GM19238 (cell line): ENCODE results near the gene PRSS21.
A peak's percentile ranks its signal among the peaks of the same experiment; 100 is the strongest.

ENCODE experiments used
- DNase-seq: peaks from one replicate; pipeline ENCODE4 v3.0.0; 2011; ENCODE audit warnings: low spot score; ENCODE audit not compliant: insufficient read length

The PRSS21 gene, protein sequence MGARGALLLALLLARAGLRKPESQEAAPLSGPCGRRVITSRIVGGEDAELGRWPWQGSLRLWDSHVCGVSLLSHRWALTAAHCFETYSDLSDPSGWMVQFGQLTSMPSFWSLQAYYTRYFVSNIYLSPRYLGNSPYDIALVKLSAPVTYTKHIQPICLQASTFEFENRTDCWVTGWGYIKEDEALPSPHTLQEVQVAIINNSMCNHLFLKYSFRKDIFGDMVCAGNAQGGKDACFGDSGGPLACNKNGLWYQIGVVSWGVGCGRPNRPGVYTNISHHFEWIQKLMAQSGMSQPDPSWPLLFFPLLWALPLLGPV

DNA sequence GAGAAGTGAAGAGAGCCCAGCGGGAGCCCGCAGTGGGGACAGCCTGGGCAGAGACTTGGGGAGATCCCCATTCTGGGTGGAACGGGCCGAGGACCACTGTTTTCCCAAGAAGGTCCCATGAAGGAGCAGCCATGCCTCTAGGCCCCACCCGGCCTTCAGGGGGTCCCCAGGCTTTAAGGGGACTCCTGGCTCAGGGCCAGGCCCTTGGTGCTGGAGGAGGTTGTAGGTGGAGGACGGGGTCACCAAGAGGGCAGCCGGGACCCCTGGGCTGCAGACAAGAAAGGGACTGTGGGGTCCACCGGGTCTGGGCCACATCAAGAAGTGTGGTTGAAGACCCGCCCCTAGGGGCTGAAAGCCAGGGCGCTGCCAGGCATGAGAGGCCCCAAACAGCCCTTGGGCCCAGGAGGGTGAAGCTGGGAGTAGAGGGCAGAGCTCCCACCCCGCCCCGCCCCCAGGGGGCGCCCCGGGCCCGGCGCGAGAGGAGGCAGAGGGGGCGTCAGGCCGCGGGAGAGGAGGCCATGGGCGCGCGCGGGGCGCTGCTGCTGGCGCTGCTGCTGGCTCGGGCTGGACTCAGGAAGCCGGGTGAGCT is at the start of gene PRSS21:
Gene PRSS21 (plus strand): TSS at position 487 of the 589 bp plus-strand sequence. CDS start 32 bp downstream, at position 519.
- DNase-seq = no peak

DNA sequence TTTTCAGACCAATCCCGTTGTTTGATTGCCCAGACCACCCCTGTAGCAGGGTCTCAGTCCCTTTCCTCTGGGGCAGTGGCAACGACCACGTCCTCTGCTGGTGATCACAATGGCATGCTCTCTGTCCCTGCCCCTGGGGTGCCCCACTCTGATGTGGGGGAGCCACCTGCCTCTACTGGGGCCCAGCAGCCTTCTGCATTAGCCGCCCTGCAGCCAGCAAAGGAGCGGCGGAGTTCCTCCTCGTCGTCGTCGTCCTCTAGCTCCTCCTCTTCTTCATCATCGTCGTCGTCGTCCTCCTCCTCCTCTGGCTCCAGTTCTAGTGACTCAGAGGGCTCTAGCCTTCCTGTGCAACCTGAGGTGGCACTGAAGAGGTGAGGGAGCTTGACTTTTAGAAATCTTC is 49.1 kb upstream of the PRSS21 start:
- no peak for DNase-seq

DNA sequence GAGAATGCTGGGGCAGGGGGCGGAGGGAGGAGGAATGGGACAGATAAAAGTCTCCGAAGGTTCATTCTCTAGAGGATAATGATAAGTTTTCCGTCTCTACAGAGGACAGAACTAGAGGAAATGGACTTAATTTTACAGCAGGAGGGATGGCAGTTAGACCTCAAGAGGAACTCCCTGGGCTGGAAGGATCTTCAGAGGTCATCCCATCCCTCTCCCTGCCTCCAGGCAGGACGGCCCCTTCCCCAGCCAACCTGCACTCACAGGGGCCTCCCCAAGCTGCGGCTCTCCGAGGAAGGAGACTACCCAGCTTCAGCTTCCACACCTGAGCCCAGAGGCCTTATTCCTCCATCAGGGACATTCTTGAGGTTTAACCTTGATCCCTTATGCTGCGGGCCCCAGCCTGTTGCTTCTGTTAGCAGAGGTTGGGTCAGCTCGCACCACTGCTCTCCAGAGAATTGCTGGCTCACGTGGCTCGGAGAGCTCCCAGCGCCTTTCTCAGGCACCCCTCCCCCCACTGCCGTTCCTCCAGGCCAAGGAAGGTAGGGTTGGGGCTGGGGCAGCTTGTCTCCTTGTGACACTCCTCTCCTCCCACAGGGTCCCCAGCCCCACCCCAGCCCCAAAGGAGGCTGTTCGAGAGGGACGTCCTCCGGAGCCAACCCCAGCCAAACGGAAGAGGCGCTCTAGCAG is 48.5 kb upstream of the PRSS21 start:
- DNase-seq = no peak

DNA sequence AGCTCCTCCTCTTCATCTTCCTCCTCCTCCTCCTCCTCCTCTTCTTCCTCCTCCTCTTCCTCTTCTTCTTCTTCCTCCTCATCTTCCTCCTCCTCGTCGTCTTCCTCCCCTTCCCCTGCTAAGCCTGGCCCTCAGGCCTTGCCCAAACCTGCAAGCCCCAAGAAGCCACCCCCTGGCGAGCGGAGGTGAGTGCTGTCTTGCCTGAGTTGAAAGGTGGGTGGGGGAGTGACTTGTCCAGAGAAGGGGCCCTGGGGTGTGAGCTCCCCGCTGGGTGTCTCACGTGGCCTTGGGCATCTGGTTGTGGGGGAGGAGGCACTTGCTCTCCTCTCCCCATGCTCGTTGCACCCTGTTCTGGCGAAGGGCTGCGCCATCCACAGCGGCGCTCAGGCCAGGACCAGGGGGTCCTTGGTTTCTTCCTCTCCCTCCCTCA is 47.9 kb upstream of the PRSS21 start:
- DNase-seq = no peak

DNA sequence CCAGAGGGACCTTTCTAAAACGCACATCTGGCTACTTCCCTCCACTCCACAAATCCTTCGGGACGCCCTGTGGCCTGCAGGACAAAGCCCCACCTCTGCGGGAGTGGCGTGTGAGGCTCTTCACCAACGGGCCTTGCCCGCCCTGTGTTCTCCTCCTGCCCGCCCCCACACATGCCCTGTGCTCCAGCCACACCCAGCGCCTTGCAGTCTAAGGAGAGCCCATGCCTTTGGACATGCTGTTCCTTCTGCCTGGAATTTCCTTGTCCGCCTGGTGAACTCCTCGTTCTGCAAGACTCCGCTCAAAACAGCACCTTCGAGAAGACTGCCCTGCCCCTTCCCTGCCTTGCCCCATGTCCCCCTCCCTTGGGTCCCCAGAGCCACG is 47.4 kb upstream of the PRSS21 start:
- no peak for DNase-seq

DNA sequence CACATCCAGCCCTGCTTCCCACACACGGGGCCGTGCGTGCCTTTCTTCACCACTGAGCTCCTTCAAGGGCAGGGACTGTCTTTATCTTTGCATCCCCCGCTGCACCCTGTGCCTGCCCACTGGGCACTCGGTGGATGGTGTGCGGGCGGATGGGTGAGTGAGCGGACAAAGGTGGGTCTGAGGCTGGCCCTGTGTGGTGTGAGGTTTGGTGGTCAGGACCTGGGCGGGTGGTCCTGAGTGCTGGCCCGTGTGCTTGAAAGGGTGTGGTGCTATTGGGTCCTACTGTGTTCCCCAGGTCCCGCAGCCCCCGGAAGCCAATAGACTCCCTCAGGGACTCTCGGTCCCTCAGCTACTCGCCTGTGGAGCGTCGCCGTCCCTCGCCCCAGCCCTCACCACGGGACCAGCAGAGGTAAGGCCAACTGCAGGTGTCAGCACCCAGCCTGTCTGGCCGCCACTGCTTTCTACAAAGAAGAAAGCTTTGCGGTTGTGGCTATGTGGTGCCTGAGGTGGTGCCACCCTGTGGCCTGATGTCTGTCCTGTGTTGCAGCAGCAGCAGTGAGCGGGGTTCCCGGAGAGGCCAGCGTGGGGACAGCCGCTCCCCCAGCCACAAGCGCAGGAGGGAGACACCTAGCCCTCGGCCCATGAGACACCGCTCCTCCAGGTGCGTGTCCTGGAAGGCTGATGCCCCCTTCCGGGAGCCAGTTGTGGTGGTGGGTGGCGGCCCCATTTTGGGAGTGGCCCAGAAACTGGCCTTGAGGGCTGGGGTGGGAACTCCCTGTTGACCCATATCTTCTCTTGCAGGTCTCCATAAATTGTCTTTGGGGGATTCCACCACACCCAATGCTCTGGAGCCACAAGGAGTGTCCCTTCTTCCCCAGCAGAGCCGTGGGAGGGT is 46.7 kb upstream of the PRSS21 start:
- no peak for DNase-seq

DNA sequence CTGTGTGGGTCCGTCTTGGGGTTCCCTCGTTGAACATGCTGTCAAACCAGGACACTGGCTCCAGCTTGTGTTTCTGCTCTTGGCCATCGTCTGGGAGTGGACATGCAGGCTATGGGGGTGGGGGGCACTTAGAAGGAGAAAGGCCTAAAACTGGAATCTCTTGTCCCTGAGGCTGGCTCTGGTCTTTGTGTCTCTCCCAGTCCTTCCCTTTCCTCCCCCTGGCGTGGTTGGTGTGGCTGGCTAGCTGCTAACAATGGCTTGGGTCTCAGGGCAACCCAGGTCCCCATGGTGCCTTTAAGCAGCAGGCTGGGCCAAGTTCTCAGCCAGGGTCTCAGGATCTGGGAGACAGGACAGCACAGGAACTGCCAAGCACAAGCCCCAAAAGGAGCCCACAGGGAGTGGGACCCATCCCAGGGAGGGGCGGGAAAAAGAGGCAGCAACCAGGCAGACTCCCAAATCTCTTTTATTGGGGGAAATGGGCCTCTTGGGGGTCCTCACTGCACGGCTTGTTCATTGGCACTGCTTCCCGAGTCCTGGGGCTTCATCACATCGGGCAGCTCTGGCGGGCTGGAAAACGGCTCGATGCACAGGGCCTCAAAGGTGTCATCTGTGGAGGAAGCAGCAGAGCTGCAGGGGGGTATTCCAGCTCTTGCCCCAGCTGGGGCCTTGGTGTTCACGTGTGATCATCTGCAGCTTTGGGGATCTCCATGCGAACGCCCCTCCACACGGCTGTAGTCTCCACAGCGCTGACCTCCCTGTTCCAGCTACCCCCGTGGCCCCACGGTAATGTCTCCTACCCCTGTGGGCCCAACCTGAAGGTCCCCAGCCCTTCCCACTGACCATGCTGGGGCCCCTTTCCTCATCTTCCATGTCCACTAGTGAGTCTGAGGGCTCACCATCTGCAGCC is 45.3 kb upstream of the PRSS21 start:
- DNase-seq = no peak

DNA sequence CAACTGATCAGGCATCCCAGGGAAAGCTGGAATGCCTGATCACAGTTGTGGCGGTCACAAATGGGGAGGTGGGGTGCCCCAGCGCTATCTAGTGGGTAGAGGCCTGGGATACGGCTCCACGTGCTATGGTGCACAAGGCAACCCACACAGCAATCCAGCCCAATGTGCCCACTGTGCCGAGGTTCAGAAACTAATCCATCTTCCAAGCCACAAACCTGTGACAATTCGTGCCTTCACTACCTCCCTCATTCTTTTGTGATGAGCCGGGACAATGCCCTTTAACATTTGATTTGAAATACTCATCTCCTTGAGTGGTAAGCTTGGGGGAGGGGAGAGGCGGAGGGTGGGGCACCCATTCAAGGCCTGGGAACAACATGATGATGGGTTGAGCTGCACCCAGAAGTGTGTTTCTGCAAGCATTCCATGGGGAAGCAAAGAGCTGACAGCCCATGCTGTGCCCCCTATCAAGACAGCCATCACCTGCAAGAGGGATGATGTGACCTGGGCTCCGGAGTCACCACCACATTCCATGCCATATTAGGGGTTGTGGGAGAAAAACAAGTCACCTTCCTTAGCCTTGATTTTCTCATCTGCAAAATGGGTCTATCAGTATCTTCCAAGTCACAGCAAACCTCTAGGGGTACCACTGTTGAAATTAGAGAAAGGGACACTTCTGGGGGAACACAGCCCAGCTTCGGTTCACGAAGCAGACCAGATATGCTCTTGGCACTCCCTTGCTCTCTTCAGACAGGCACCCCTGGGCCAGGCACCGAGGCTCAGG is 43.7 kb upstream of the PRSS21 start:
- no peak for DNase-seq

DNA sequence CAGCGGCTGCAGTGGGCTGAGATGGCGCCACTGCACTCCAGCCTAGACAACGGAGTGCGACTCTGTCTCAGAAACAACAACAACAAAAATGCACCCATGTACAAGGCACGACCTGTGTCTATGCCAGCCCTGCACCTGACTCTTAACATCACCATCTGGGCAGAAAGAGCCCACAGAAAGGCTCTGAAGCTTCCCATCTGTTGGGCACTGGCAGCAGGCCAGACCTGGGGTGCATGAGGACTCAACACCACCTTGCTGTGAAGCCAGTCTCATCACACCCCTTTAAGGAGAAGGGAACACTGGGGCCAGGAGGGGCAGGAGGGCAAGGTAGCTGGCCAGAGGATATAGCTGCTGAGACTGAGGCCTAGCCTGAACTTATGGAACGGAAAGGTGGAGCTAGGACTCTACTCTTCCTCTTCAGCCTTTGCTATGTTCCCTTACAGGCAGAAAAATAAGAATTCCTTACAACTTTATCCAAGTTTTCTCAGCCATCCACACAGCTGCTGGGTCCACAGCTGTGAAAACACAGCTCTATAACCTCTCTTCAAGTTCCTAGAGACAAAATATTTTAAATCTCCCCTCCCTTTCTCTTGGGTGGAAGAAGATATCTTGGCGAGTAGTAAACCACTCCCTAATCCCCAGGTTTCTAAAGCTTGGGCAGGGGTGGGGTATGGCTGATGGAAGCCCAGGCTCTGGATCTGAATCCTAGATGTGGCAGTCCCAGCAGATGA is 42.7 kb upstream of the PRSS21 start:
- DNase-seq = no peak

DNA sequence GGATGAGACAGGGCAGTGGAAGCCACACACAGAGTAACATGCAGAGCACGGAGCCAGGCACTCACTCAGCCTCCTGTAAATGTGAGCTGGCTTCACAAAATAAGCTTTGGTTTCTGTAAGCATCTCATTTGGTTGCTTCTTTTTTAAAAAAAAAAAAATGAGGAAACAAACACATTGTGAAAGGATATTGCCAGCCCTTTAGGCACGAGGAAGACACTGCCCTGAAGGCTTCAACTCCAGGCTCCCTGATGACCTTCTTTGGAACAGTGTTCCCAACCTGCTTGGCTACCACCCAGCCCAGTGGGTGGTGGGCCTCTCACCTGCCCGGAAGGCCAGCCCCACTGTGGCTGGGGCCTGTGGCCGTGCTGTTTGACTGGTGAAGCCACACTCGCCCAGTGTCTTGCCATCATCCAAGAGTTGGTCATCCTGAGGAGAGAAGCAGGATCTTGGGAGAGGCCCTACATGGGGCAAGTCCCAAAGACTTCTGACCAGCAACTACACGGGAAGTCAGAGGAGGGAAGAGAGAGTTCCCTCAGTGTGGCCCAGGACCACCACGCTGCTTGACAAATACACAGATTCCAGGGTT is 41.8 kb upstream of the PRSS21 start:
- no peak for DNase-seq

DNA sequence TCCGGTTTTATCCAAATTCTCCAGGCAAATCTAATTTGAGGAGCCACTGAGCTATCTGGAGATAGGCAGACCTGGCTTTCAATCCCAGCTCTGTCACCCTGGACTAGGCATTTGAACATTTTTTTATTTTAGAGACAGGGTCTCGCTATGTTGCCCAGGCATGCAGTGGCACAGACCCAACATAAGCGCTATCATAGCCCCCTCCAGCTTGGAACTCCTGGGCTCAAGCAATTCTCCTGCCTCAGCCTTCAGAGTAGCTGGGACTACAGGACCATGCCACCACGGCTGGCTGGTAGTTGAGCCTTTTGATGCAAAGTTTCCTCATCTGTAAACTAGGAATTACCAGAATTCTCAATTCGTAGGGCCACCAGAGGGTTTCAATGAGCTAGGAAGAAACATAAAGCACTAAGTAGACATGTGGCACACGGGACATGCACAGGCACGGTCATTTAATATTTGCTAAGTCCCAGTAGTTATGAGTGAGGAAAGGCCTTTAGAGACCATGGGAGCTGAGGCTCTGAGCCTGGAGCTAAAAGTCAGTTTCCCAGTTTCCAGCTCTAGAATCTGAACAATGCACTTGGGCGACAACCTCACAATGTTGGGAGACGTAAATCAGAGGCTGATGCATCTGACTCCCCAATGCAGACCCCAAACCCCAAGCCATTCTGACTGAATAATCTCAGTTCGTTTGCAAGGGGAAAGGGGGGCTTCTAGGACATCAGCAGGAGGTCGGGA is 41.1 kb upstream of the PRSS21 start:
- no peak for DNase-seq

DNA sequence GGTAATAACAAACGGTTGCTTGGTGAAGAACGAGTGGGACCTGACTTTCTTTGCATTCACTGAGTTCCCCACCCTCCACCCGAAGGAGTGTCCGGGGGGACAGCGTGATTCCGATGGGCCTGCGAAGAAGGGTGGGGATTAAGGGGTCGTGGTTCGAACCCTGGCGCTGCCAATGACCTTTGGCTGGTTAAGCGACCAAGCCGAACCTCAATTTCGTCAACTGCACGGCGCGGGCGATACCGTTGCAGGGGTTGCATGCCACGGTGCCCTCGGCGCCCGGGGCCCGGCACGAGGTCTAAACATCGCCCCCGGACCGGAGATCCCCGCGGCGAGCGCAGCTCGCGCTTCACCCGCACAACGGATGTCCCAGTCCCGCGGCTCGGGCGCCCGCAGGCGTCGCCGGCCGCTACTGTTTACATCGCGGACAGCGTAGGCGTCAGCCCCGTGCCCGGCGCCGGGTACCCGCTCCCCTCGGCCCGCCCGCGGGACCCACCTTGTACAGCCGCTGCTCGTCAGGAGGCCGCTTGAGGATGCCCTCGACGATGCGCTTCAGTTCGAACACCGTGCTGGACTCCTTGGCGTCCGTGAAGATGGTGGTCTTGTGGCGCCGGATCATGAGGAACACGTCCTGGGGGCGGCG is 40.4 kb upstream of the PRSS21 start:
- peak; percentile 42 for DNase-seq

DNA sequence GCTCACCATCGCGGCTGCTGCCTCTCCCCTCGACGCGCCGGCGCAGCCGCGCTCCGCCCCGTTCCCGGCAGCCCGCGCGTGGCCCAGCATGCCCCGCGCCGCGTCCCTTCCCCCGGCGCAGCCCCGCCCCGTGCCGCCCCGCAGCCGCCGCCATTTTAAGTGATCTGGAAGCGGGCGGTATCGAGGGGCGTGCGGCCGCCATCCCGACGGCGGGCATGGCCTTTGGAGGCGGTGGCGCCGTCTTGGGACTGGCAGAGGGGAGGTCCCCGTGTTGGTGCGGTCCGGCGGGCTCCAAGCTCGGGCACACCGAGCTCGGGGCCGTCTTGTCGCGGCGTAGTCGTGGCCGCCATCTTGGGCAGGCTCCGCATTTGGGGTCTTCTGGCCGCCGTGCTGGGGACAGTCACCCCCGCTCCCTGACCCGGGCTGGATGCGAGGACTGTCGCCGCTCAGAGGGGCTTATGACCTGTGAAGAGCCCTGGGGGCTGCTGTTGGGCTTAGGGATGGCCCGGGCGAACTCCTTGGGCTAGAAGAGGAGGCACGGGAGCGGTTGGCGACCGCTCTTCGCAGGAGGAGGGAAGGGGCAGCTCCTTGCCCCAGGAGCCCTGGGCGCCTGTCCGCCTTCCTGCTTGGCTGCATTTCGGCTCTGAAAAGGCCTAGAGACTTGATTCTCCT is 39.7 kb upstream of the PRSS21 start, which contains the start of gene ELOB:
Gene ELOB (minus strand): TSS at position 50 of the 672 bp plus-strand sequence. CDS start 41 bp downstream, at position 9.
- peak; percentile 95 for DNase-seq

DNA sequence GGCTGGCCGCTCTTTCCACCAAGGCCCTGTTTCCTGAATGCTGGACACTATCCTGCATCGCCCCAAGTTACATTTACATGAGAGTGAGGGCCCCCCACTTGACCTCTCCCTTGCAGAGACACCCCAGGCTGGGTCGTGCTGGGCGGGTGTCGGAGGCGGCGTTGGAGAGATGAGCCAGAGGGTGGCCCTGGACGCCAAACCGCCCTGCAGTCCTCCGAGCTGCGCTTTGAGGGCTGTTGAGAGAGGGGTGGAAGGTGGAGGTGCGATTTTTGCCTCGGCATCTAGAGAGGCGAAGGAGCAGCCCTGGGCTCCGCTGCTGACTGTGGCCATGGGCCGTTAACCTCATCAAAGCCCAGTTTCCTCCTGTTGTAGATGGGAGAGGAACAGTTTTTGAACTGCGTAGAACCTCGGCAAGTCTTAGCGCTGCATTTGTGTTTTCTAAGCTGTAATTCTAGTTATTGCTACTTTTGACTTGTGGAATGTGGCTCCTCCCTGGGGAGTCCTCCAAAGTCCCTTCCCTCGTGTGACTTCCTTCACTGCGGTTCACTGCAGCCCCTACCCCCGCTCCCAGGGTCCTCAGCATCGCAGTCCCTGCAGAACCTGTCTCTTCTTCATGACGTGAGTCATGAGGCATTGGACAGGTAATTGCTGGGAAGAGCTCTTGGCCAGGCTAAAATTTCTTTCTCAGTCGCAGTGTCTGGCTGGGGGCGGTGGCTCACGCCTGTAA is 39.0 kb upstream of the PRSS21 start:
- DNase-seq = peak; percentile 47

DNA sequence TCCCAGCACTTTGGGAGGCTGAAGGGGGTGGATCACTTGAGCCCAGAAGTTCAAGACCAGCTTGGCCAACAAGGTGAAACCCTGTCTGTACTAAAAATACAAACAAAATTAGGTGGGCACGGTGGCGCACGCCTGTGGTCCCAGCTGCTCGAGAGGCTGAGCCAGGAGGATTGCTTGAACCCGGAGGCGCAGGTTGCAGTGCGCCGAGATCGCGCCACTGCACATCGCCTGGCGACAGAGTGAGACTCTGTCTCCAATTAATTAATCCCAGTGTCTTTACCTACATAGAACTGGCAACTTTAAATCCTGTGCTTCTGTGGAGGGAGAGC is 38.4 kb upstream of the PRSS21 start:
- DNase-seq = no peak

DNA sequence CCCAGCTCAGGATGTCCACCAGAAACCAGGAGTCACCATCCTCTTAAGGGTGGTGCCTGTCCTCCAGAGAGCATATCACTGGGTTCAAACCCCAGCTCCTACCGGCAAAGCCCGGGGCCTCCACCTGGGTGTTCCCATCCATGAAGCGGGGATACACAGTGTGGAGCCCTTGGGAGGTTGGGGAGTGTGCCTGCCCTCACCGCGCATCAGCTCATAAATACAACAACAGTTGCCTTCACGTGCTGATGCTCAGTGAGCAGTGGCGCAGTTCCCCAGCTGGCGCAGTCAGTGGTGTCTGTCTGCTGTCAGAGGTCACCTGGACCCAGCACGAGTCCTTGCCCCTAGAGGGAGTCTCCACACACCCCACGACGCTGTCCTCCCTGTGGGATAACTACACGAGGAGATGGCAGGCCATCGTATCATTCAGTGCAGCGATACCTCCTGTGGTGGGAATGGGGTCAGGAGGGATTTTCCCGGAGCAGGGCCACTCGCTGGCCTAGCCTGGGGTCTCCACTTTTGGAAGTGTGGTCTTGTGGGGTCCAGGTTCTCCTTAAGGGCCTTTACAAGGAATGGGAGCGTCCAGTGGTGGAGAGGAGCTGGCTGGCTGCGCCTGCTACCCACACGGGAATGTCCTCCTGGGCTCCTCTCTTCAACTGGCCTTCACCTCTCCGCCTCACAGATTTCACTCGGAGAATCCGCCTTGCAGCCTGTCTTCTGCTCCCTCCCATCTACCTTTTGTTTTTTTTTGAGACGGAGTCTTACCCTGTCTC is 37.7 kb upstream of the PRSS21 start:
- DNase-seq = no peak
